Spleen (tissue), 11 donors: ENCODE data around the gene NCDN. TPM values are rescaled to one million over a fixed set of nuclear protein-coding genes. Genes with fewer than 3 reads are reported as not detected.

Source experiments
- DNase-seq: peaks from one replicate; pipeline ENCODE4 v3.0.0-alpha.2; 2020
- H3K27ac ChIP-seq, 8 donors: fragments of 200-600 bp; sonication (generic) in 7 of 8; 1 replicate in 4 of 8; 2 replicates in 4 of 8; pipeline versions ENCODE4 v1.5.0 to v1.8.0; 2016 to 2021; ENCODE audit warnings: inconsistent platforms in 4 of 8, mild to moderate bottlenecking in 4 of 8, moderate library complexity in 1 of 8
- H3K27me3 ChIP-seq, 7 donors: fragments of 200-600 bp; sonication (generic) in 6 of 7; replicated peaks in 1 of 7; 1 replicate in 4 of 7; 2 replicates in 3 of 7; pipeline versions ENCODE4 v1.5.0 to v1.8.0; 2016 to 2021; ENCODE audit warnings: inconsistent platforms in 3 of 7, mild to moderate bottlenecking in 1 of 7
- H3K36me3 ChIP-seq, 6 donors: fragments of 200-600 bp; sonication (generic) in 5 of 6; 1 replicate in 4 of 6; 2 replicates in 2 of 6; pipeline versions ENCODE4 v1.5.0 to v1.8.0; 2016 to 2021; ENCODE audit warnings: inconsistent platforms in 2 of 6
- H3K4me1 ChIP-seq, 6 donors: fragments of 200-600 bp; sonication (generic) in 5 of 6; 1 replicate in 3 of 6; 2 replicates in 3 of 6; pipeline versions ENCODE4 v1.5.0 to v1.8.0; 2016 to 2021; ENCODE audit warnings: inconsistent platforms in 3 of 6
- H3K4me3 ChIP-seq, 8 donors: fragments of 200-600 bp; sonication (generic) in 7 of 8; 1 replicate in 4 of 8; 2 replicates in 4 of 8; pipeline versions ENCODE4 v1.5.0 to v1.8.0; 2016 to 2021; ENCODE audit warnings: inconsistent platforms in 4 of 8, mild to moderate bottlenecking in 4 of 8, moderate library complexity in 2 of 8
- H3K9me3 ChIP-seq, 8 donors: fragments of 200-600 bp; sonication (generic) in 7 of 8; 1 replicate in 4 of 8; 2 replicates in 4 of 8; pipeline versions ENCODE4 v1.5.0 to v1.8.0; 2016 to 2021; ENCODE audit warnings: inconsistent platforms in 4 of 8
- POLR2A ChIP-seq, 3 donors: fragments of 450-650 bp; IDR thresholded peaks; one replicate each; pipeline ENCODE4 v1.5.1; 2017; ENCODE audit warnings: antibody characterized with exemption in 3 of 3, mild to moderate bottlenecking in 1 of 3
- POLR2AphosphoS5 ChIP-seq, 3 donors: sonication (generic); formaldehyde crosslinking; IDR thresholded peaks; one replicate each; pipeline ENCODE4 v1.5.1; 2017; ENCODE audit warnings: antibody characterized with exemption in 3 of 3
- WGBS, 5 donors: extraction: QIAGEN DNeasy Blood & Tissue Kit in 3 of 5; methylation state at CpG; one replicate each; pipeline versions ENCODE4 v1.1.5 to v1.1.7; 2013 to 2018; 5-methylcytosine and 5-hydroxymethylcytosine counted together
- intact Hi-C: fragments of 100-400 bp; cut with DNase I; formaldehyde crosslinking; loops from one replicate; pipeline ENCODE4 v1.15.0; 2023; ENCODE audit warnings: low total_unique reads
- polyA plus RNA-seq, 3 donors: library from polyadenylated mRNA; stranded (reverse); fragments of 200-250 nt; gene quantifications; one replicate each; pipeline ENCODE4 v1.2.1, GENCODE V29; 2013
- total RNA-seq, 7 donors: library from RNA; depleted of rRNA in 3 of 7; stranded (reverse); fragments of >200 nt in 3 of 7; fragmentation: NEBNext Ultra II Directional in 4 of 7; extraction: Animal tissue kit (Norgen Biotek cat#: 25700) in 4 of 7; gene quantifications; one replicate each; pipeline versions ENCODE4 v1.1.0 to v1.2.1, GENCODE V29; 2016 to 2021
- TF ChIP-seq, protein P1 (sequence below), 11 experiments: fragments of 200-600 bp in 7 of 11; fragments of 450-650 bp in 4 of 11; sonication (generic) in 4 of 11; IDR thresholded peaks in 8 of 11; conservative IDR thresholded peaks in 3 of 11; 1 replicate in 7 of 11; 2 replicates in 4 of 11; pipeline versions ENCODE4 v1.4.0 to v1.8.0; 2016 to 2021; ENCODE audit warnings: antibody characterized with exemption in 11 of 11, inconsistent platforms in 4 of 11, mild to moderate bottlenecking in 1 of 11
- donor health status: healthy with polysubstance abuse.
- donor health status: DM: no; HTN: no; CAD: no; lungs with moderate emphysema.
- donor health status: DM: no; HTN: no; CAD: no.
- donor health status: Bipolar disorder and iron deficiency.
- donor health status: healthy.
- donor health status: DM: no; HTN: no; CAD: no.
- donor health status: DM: yes; HTN: yes; CAD: no.

The NCDN gene
- total and polyA plus RNA-seq, 10 donors, result 4.2 to 19.1 (median 16.5) TPM

DNA sequence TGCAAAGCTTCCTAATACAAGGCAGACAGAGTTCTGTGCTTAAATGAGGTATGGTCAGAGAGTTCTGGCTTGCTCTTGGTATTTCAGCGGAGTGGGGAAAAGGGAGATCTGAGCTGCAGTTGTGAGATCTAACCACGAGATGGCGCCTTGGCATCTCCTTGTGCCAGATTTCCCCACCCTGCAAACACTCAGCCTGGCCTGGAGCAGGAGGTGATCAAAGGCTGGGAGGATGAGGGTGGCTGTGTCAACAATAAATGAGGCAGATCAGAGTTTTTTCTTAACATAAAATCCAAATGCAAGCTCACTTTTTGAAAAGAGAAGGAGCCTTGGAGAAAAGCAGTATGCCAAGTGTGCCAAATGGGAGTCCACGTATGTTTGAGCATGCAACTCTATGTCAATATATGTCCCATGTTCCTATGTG, 11.4 kb downstream of the NCDN start:
- no peak overlapping the region for H3K27ac ChIP-seq
- DNase-seq, result peak; percentile 85
- peaks cover 0 to 25% (median 17%) of the 10 kb centered on the region in 7 donors for H3K27me3 ChIP-seq
- peaks cover 0 to 31% (median 4%) of the 10 kb centered on the region in 6 donors for H3K36me3 ChIP-seq
- TF ChIP-seq POLR2AphosphoS5 (IDR thresholded peaks at IDR 0.05), result peak in 1 of 3 donors; percentile 51
- TF ChIP-seq, protein P1, sequence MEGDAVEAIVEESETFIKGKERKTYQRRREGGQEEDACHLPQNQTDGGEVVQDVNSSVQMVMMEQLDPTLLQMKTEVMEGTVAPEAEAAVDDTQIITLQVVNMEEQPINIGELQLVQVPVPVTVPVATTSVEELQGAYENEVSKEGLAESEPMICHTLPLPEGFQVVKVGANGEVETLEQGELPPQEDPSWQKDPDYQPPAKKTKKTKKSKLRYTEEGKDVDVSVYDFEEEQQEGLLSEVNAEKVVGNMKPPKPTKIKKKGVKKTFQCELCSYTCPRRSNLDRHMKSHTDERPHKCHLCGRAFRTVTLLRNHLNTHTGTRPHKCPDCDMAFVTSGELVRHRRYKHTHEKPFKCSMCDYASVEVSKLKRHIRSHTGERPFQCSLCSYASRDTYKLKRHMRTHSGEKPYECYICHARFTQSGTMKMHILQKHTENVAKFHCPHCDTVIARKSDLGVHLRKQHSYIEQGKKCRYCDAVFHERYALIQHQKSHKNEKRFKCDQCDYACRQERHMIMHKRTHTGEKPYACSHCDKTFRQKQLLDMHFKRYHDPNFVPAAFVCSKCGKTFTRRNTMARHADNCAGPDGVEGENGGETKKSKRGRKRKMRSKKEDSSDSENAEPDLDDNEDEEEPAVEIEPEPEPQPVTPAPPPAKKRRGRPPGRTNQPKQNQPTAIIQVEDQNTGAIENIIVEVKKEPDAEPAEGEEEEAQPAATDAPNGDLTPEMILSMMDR (IDR thresholded peaks at IDR 0.05 in 8 of 11, conservative IDR thresholded peaks at IDR 0.05 in 3 of 11), result peak; percentile 84 to 96 (median 89)
- TF ChIP-seq POLR2A (IDR thresholded peaks at IDR 0.05), result no peak
- H3K4me3 ChIP-seq, result no peak overlapping the region
- 24 to 29% (median 28%) methylated on average over 4 of the region's 4 CpGs for WGBS, 5 donors
- intact Hi-C loops, result loop anchor here (5.0 kb wide), 1 partner anchor 203 kb away; no protein-coding TSS in a partner anchor
- H3K4me1 ChIP-seq, result peaks cover 3 to 34% (median 12%) of the 10 kb centered on the region in 6 donors
- H3K9me3 ChIP-seq, result no peaks in the 10 kb centered on the region

DNA sequence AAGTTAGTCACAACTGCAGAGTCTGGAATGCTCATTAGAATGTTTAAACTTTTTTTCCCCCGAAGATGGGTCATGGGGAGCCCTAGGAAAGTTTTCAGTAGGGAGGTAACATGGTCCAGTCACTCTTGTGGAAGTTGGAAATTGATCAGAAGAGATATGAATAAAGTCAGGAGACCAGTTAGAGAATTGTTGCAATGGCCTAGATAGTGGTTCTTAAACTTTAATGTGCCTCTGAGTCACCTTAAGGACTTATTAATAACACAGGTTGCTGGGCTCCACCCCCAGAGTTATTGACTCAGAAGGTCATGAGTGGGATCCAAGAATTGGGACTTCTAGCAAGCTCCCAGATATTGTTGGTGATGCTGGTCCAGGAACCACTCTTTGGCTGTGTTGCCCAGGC, 12.3 kb downstream of the NCDN start:
- no peak overlapping the region for H3K27ac ChIP-seq

DNA sequence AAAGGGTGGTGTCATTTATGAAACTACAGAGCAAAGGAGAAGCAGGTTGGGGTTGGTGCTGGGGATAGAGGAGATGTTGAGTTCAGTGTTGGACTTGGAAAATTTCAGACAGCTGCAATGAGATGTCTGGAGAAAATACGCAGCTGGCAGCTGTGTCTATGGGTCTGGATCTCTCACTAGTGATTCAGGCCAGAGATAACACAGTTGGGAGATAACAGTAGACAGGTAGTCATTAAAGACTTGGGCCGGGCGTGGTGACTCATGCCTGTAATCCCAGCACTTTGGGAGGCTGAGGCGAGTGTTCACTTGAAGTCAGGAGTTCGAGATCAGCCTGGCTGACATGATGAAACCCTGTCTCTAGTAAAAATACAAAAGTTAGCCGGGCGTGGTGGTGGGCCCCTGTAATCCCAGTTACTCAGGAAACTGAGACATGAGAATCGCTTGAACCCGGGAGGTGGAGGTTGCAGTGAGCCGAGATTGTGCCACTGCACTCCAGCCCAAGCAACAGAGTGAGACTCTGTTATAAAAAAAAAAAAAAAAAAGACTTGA, 13.1 kb downstream of the NCDN start:
- intact Hi-C loops, result loop anchor here (5.0 kb wide), 1 partner anchor 147 kb away; the partner anchor contains the start of gene C1orf216
- peak; percentile 35 for DNase-seq
- Histone ChIP-seq H3K4me3 (no peak overlapping the region), H3K27me3 (peaks cover 0 to 38% (median 26%) of the 10 kb centered on the region in 7 donors), H3K36me3 (peaks cover 0 to 17% (median 3%) of the 10 kb centered on the region in 6 donors), H3K27ac (no peak overlapping the region), H3K4me1 (peaks cover 3 to 38% (median 12%) of the 10 kb centered on the region in 6 donors), H3K9me3 (no peaks in the 10 kb centered on the region)
- WGBS, 5 donors, result 86 to 92% (median 88%) methylated on average over 10 of the region's 10 CpGs
- TF ChIP-seq POLR2A (IDR thresholded peaks at IDR 0.05) (no peak), POLR2AphosphoS5 (IDR thresholded peaks at IDR 0.05) (no peak)
- TF ChIP-seq, protein P1 (IDR thresholded peaks at IDR 0.05 in 8 of 11, conservative IDR thresholded peaks at IDR 0.05 in 3 of 11), result no peak

More for the DNA sequence above, 12.3 kb downstream of the NCDN start:
- intact Hi-C loops, result loop anchor here (5.0 kb wide), 2 partner anchors 147 to 202 kb away; partner anchors contain the start of gene C1orf216
- H3K36me3 ChIP-seq, result peaks cover 0 to 24% (median 4%) of the 10 kb centered on the region in 6 donors
- no peak for DNase-seq
- H3K4me3 ChIP-seq, result no peak overlapping the region
- peaks cover 0 to 35% (median 26%) of the 10 kb centered on the region in 7 donors for H3K27me3 ChIP-seq
- peaks cover 3 to 31% (median 12%) of the 10 kb centered on the region in 6 donors for H3K4me1 ChIP-seq
- WGBS, 5 donors, result 82 to 95% (median 87%) methylated on average over 1 of the region's 1 CpG
- TF ChIP-seq POLR2AphosphoS5 (IDR thresholded peaks at IDR 0.05) (no peak), POLR2A (IDR thresholded peaks at IDR 0.05) (no peak)
- TF ChIP-seq, protein P1 (IDR thresholded peaks at IDR 0.05 in 8 of 11, conservative IDR thresholded peaks at IDR 0.05 in 3 of 11), result no peak
- H3K9me3 ChIP-seq, result no peaks in the 10 kb centered on the region

DNA sequence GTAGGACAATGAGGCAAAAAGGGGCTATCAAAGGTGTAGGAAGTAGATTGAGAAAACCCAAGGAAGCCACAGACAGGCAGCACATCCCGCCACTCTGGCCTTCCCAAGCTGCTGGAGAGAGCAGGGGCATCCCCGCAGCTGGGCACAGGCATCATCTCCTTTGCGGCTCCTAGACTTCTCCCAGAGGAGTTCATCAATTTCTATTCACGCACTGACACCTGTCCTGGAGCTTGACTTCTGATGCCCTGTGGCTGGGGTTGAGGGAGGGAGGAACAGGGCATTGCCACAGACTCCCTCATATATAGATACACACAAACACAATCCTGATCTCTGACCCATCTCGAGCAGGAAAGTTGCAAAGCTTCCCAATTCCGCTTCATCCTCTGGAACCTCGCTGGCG, 13.7 kb downstream of the NCDN start:
- intact Hi-C loops, result loop anchor here (5.0 kb wide), 1 partner anchor 146 kb away; the partner anchor contains the start of gene C1orf216
- H3K27me3 ChIP-seq, result peaks cover 0 to 40% (median 26%) of the 10 kb centered on the region in 7 donors
- WGBS, 5 donors, result 83 to 92% (median 87%) methylated on average over 8 of the region's 8 CpGs

More for the DNA sequence above, 13.7 kb downstream of the NCDN start:
- peaks cover 0 to 11% (median 1%) of the 10 kb centered on the region in 6 donors for H3K36me3 ChIP-seq
- no peak overlapping the region for H3K27ac ChIP-seq
- DNase-seq, result peak; percentile 41
- H3K4me1 ChIP-seq, result peaks cover 3 to 44% (median 18%) of the 10 kb centered on the region in 6 donors
- H3K9me3 ChIP-seq, result no peaks in the 10 kb centered on the region
- H3K4me3 ChIP-seq, result no peak overlapping the region
- TF ChIP-seq POLR2AphosphoS5 (IDR thresholded peaks at IDR 0.05) (no peak), POLR2A (IDR thresholded peaks at IDR 0.05) (no peak)
- TF ChIP-seq, protein P1 (IDR thresholded peaks at IDR 0.05 in 8 of 11, conservative IDR thresholded peaks at IDR 0.05 in 3 of 11), result no peak
